ENCODE data around the gene MTA3.

DNA sequence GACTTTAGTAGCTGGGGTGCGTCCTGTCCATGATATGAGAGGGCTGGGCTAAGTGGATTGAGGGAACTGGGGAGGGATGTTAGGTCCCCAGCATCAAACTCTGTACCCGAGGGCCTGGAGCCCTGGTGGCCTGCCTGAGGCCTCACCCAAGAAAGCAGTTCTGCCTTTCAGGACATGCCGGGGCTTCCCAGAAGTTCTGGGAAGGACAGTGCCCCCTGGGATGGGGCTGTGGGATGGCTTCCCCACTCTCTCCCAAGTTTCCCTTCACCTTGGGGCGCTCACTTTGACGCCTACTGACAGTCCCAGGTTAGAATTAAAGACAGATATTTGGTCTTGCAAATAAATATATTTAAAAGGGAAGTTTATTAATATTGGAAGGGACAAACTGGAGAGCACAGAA is 193.7 kb downstream of the MTA3 start:
- TF ChIP-seq, protein P1, sequence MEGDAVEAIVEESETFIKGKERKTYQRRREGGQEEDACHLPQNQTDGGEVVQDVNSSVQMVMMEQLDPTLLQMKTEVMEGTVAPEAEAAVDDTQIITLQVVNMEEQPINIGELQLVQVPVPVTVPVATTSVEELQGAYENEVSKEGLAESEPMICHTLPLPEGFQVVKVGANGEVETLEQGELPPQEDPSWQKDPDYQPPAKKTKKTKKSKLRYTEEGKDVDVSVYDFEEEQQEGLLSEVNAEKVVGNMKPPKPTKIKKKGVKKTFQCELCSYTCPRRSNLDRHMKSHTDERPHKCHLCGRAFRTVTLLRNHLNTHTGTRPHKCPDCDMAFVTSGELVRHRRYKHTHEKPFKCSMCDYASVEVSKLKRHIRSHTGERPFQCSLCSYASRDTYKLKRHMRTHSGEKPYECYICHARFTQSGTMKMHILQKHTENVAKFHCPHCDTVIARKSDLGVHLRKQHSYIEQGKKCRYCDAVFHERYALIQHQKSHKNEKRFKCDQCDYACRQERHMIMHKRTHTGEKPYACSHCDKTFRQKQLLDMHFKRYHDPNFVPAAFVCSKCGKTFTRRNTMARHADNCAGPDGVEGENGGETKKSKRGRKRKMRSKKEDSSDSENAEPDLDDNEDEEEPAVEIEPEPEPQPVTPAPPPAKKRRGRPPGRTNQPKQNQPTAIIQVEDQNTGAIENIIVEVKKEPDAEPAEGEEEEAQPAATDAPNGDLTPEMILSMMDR (conservative IDR thresholded peaks at IDR 0.05; ENCODE audit: low read depth, low read length): no peak
- TF ChIP-seq EZH2 (IDR thresholded peaks at IDR 0.05; ENCODE audit: borderline replicate concordance, low read depth, low read length, poor library complexity, severe bottlenecking): no peak

Measured in A673 (cell line).